ENCODE measurements around the gene CXCL6. TPM values are rescaled to one million over a fixed set of nuclear protein-coding genes. Genes with fewer than 3 reads are reported as not detected.

CXCL6 gene
- polyA plus RNA-seq, 1 experiment: 0.12 TPM

DNA sequence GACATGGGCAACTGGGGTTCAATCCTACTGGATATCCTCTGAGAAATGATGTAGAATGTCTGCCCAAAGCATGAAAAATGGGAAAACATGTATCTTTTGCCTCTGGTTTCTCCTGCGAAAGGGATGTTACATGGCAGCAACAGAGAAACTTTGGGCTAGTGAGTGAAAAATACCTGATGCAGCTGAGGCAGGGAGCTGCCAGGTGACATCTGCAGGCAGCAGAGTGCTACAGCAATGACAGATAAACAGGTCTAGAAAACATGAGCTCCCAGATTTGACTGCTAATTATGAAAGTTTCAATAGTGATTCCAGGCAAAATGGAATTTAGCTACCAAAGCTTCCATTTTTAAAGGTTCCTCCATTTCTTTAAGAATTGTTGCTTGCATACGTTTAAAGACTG, 27.9 kb downstream of the CXCL6 start:
- TF ChIP-seq, protein P1, sequence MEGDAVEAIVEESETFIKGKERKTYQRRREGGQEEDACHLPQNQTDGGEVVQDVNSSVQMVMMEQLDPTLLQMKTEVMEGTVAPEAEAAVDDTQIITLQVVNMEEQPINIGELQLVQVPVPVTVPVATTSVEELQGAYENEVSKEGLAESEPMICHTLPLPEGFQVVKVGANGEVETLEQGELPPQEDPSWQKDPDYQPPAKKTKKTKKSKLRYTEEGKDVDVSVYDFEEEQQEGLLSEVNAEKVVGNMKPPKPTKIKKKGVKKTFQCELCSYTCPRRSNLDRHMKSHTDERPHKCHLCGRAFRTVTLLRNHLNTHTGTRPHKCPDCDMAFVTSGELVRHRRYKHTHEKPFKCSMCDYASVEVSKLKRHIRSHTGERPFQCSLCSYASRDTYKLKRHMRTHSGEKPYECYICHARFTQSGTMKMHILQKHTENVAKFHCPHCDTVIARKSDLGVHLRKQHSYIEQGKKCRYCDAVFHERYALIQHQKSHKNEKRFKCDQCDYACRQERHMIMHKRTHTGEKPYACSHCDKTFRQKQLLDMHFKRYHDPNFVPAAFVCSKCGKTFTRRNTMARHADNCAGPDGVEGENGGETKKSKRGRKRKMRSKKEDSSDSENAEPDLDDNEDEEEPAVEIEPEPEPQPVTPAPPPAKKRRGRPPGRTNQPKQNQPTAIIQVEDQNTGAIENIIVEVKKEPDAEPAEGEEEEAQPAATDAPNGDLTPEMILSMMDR (IDR thresholded peaks at IDR 0.05; ENCODE audit: insufficient read depth, low read depth, low read length): peak; percentile 28
- H3K36me3 ChIP-seq (ENCODE audit: control insufficient read depth, insufficient read depth, low read length): no peaks in the 10 kb centered on the region
- H3K4me3 ChIP-seq (ENCODE audit: low read depth, low read length): no peak overlapping the region
- no peak for DNase-seq (ENCODE audit: low read depth)
- POLR2A ChIA-PET: no interaction called here
- CTCF ChIA-PET: interaction anchor here (1.2 to 2.0 kb wide), 5 partner anchors 8 to 30 kb away, joined by 3 to 7 read pairs (median 4); no protein-coding TSS in a partner anchor
- H3K27me3 ChIP-seq (ENCODE audit: control insufficient read depth, insufficient read depth, low read length): no peaks in the 10 kb centered on the region

DNA sequence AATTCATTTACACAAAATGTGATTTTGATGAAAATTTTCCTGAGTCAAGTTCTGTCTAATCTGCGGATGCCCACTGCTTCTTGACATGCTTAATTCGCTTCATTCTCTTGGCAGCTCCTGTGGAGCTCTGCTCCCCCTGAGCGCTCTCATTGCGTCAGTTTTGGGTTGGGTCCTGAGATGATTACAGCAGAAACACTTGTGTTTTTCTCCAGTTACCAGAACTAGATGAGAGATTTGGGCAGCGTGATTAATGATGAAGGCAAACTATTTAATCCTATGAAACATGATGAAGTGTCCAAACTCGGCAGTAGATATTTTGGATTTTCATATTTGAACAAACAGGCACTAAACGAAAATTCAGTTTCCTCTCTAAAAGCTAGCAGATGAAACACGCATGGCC, 28.5 kb downstream of the CXCL6 start:
- H3K27me3 ChIP-seq (ENCODE audit: control insufficient read depth, insufficient read depth, low read length): no peaks in the 10 kb centered on the region
- TF ChIP-seq, protein P1 (IDR thresholded peaks at IDR 0.05; ENCODE audit: insufficient read depth, low read depth, low read length): no peak
- H3K4me3 ChIP-seq (ENCODE audit: low read depth, low read length): no peak overlapping the region
- CTCF ChIA-PET: interaction anchor here (0.8 to 2.0 kb wide), 6 partner anchors 8 to 50 kb away, joined by 3 to 7 read pairs (median 4); no protein-coding TSS in a partner anchor
- POLR2A ChIA-PET: no interaction called here
- H3K36me3 ChIP-seq (ENCODE audit: control insufficient read depth, insufficient read depth, low read length): no peaks in the 10 kb centered on the region
- no peak for DNase-seq (ENCODE audit: low read depth)

DNA sequence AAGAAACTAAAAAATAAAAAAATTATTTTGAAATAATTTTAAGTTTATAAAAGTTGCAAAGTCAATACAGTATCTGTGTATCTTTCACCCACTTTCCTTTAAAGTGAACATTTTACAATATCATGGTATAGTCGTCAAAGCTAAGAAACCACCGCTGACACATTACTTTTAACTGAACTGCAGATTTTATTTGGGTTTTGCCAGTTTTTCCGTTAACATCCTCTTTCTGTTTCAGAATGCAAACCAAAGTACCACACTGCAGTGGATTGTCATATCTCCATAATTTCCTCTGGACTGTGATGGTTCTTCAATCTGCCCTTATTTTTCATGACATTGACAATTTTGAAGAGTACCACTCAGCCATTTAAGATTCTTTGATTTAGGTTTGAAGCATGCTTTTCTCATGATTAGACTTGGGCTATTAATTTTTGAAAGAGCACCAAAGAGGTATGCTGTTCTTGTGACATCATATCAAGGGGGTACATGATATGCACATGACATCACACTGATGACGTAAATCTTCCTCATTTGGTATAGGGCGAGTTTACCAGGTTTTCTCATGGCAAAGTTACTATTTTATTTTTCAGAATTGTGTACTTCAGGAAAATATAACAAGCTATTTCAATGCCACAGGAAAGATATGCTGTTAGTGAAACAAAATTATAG, 29.1 kb downstream of the CXCL6 start:
- no peak for DNase-seq (ENCODE audit: low read depth)
- TF ChIP-seq, protein P1 (IDR thresholded peaks at IDR 0.05; ENCODE audit: insufficient read depth, low read depth, low read length): no peak
- no peaks in the 10 kb centered on the region for H3K36me3 ChIP-seq (ENCODE audit: control insufficient read depth, insufficient read depth, low read length)
- no peak overlapping the region for H3K4me3 ChIP-seq (ENCODE audit: low read depth, low read length)
- POLR2A ChIA-PET: no interaction called here
- CTCF ChIA-PET: interaction anchor here (0.8 to 2.0 kb wide), 5 partner anchors 7 to 49 kb away, joined by 3 to 7 read pairs (median 4); no protein-coding TSS in a partner anchor
- no peaks in the 10 kb centered on the region for H3K27me3 ChIP-seq (ENCODE audit: control insufficient read depth, insufficient read depth, low read length)

DNA sequence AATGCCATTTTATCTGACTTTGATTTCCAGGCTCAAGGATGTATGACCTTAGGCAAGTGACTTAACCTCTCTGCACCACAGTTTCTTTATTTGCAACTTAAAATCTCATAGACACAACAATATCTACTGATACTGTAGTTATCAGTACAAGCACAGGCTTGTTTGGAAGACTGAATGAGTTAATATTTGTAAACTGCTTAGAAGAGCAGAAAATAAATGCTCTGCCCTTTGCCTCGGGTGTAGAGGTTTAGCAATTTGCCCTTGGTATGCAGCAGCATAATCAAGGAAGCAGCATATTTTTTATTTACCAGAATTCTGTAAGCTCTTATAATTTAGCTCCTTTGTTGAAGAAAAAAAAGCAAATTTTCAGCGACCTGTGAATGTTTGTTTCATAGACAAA, 29.8 kb downstream of the CXCL6 start:
- CTCF ChIA-PET: no interaction called here
- H3K4me3 ChIP-seq (ENCODE audit: low read depth, low read length): no peak overlapping the region
- DNase-seq (ENCODE audit: low read depth): no peak
- POLR2A ChIA-PET: no interaction called here
- no peaks in the 10 kb centered on the region for H3K27me3 ChIP-seq (ENCODE audit: control insufficient read depth, insufficient read depth, low read length)
- TF ChIP-seq, protein P1 (IDR thresholded peaks at IDR 0.05; ENCODE audit: insufficient read depth, low read depth, low read length): no peak
- no peaks in the 10 kb centered on the region for H3K36me3 ChIP-seq (ENCODE audit: control insufficient read depth, insufficient read depth, low read length)

DNA sequence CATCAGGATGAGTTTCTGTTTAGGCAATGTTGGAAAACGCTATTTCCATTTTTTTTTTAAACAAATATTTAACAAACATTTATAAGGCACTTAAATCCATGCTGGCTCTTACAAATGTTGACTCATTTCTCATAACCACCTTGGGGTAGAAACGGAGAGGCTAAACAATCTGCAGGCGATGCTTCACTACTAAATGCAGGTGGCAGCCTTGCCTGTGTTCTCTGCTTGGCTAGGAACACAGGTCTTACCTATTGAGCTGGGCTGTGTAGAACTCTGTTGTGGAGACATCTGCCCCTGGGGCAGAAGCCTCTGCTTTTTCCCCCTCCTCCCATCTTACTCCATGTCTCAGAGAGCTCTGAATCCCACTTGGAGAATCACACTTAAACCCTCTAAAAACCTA, 31.3 kb downstream of the CXCL6 start:
- DNase-seq (ENCODE audit: low read depth): no peak
- no peaks in the 10 kb centered on the region; the same call in 1 of the 2 replicates for H3K27me3 ChIP-seq (ENCODE audit: control insufficient read depth, insufficient read depth, low read length)
- H3K36me3 ChIP-seq (ENCODE audit: control insufficient read depth, insufficient read depth, low read length): no peaks in the 10 kb centered on the region
- ChIA-PET POLR2A (no interaction called here), CTCF (interaction anchor here (1.2 to 1.8 kb wide), 3 partner anchors 13 to 138 kb away, joined by 3 to 4 read pairs (median 3); no protein-coding TSS in a partner anchor)
- TF ChIP-seq, protein P1 (IDR thresholded peaks at IDR 0.05; ENCODE audit: insufficient read depth, low read depth, low read length): no peak
- H3K4me3 ChIP-seq (ENCODE audit: low read depth, low read length): no peak overlapping the region

Measured in BJ (cell line).